Gastrocnemius medialis (tissue), 4 donors: Measurements from ENCODE around the gene NUP107.

ENCODE experiments used
- POLR2A ChIP-seq, 2 donors: fragments of 450-650 bp; IDR thresholded peaks; one replicate each; pipeline ENCODE4 v1.6.1; 2017; ENCODE audit warnings: antibody characterized with exemption in 2 of 2, mild to moderate bottlenecking in 2 of 2, moderate library complexity in 2 of 2
- TF ChIP-seq, protein P1 (sequence below), 5 experiments: fragments of 450-650 bp in 3 of 5; fragments of 200-600 bp in 2 of 5; sonication (generic) in 2 of 5; IDR thresholded peaks in 4 of 5; conservative IDR thresholded peaks in 1 of 5; 1 replicate in 4 of 5; 2 replicates in 1 of 5; pipeline ENCODE4 v1.5.1; 2016 to 2019; ENCODE audit warnings: antibody characterized with exemption in 5 of 5, mild to moderate bottlenecking in 3 of 5, moderate library complexity in 3 of 5

DNA sequence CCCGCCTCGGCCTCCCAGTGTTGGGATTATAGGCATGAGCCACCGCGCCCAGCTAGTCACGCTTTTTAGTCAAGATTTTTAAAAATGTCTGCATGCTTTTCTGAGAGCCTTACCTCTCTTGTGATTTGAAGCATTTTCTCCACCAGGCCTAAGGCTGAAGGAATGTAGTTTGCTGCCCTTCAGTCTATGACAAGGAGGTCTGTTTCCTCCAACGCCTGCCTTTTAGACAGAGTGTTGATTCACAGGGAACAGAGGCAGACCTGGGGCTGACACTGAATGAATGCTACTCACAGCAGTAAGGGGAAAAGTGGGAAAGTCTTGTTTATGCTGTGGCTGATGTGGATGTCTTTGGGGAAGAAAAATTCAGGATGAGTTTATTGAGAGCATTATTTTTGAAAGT, 94.0 kb downstream of the NUP107 start:
- TF ChIP-seq, protein P1, sequence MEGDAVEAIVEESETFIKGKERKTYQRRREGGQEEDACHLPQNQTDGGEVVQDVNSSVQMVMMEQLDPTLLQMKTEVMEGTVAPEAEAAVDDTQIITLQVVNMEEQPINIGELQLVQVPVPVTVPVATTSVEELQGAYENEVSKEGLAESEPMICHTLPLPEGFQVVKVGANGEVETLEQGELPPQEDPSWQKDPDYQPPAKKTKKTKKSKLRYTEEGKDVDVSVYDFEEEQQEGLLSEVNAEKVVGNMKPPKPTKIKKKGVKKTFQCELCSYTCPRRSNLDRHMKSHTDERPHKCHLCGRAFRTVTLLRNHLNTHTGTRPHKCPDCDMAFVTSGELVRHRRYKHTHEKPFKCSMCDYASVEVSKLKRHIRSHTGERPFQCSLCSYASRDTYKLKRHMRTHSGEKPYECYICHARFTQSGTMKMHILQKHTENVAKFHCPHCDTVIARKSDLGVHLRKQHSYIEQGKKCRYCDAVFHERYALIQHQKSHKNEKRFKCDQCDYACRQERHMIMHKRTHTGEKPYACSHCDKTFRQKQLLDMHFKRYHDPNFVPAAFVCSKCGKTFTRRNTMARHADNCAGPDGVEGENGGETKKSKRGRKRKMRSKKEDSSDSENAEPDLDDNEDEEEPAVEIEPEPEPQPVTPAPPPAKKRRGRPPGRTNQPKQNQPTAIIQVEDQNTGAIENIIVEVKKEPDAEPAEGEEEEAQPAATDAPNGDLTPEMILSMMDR (IDR thresholded peaks at IDR 0.05 in 4 of 5, conservative IDR thresholded peaks at IDR 0.05 in 1 of 5) = no peak
- no peak for TF ChIP-seq POLR2A (IDR thresholded peaks at IDR 0.05)
